Fibroblast of the aortic adventitia (primary cell): ENCODE data around the gene NOXO1. TPM values are rescaled to one million over a fixed set of nuclear protein-coding genes. Genes with fewer than 3 reads are reported as not detected.

Source experiments
- DNase-seq: peaks from one replicate; pipeline ENCODE4 v3.0.0-alpha.2; 2010; ENCODE audit warnings: low read depth
- H3K4me3 ChIP-seq: 2 replicates; pipeline ENCODE4 v1.5.1; 2011; ENCODE audit warnings: low read depth, mild to moderate bottlenecking, control low read depth, low read length, moderate library complexity
- total RNA-seq: library from RNA; depleted of rRNA; stranded (reverse); fragments of >200 nt; gene quantifications from 2 replicates; pipeline ENCODE4 v1.2.3, GENCODE V29; 2012; ENCODE audit warnings: low replicate concordance
- TF ChIP-seq, protein P1 (sequence below): IDR thresholded peaks from 2 replicates; pipeline ENCODE4 v1.5.1; 2011; ENCODE audit warnings: mild to moderate bottlenecking, low read length, control low read depth, inconsistent platforms; ENCODE audit not compliant: insufficient read depth

The NOXO1 gene
- not detected in 2 replicates for total RNA-seq

GRCh38 chr16:1981398-1981836 lies at the start of gene NOXO1:
Gene NOXO1 (minus strand): TSS chr16:1981469. CDS start chr16:1981179, 290 bp downstream.
- no peak within 1 kb of the TSS for H3K4me3 ChIP-seq
- TF ChIP-seq, protein P1, sequence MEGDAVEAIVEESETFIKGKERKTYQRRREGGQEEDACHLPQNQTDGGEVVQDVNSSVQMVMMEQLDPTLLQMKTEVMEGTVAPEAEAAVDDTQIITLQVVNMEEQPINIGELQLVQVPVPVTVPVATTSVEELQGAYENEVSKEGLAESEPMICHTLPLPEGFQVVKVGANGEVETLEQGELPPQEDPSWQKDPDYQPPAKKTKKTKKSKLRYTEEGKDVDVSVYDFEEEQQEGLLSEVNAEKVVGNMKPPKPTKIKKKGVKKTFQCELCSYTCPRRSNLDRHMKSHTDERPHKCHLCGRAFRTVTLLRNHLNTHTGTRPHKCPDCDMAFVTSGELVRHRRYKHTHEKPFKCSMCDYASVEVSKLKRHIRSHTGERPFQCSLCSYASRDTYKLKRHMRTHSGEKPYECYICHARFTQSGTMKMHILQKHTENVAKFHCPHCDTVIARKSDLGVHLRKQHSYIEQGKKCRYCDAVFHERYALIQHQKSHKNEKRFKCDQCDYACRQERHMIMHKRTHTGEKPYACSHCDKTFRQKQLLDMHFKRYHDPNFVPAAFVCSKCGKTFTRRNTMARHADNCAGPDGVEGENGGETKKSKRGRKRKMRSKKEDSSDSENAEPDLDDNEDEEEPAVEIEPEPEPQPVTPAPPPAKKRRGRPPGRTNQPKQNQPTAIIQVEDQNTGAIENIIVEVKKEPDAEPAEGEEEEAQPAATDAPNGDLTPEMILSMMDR: no peak
- no peak for DNase-seq

- no peak overlapping the region for H3K4me3 ChIP-seq
- no peak for DNase-seq
- TF ChIP-seq, protein P1: no peak
These were observed 48.8 kb upstream of the NOXO1 start for GRCh38 chr16:2030036-2030435.

DNA sequence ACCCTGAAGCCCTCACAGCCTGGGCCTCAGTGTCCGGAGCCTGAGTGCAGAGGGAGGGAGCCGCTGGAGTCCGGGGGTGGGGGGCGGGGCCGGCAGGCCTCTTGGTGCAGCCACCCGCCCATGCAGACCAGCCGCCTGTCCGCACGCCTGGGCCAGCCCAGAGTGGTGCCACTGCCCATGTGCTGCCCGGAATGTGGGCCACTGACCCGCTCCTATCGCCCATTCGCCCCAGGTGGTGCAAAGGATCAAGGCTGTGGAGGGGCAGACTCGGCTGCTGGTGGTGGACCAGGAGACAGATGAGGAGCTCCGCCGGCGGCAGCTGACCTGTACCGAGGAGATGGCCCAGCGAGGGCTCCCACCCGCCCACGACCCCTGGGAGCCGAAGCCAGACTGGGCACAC lies 48.1 kb upstream of the NOXO1 start:
- TF ChIP-seq, protein P1: no peak
- DNase-seq: no peak
- H3K4me3 ChIP-seq: no peak overlapping the region

DNA sequence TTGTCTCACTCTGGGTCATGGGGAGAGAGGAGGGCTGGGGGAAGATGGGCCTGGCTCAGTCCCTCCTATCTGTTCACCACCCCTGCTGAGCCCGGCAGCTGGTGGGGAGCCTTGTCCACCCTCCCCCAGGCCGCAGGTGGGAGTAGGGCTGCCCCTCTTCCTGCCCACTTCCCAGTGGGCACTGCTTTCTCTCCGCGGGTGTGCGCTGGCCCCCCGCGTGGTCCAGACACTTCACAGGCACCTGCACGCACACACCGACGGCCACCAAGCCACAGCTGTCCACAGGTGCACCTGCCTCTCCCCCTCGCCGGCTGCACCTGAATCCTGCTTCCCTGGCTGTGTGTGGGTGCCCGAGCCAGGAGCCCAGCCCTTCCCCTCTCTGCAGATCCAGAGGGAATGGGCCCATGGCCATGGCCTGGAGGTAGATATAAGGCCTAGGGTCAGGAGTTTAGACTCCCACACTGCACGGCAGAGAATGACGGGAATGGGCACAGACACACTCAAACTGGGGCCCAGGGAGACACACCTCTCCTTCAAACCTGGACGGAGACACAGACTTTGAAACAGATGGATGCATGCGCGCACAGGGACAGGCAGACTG lies 47.5 kb upstream of the NOXO1 start:
- TF ChIP-seq, protein P1: no peak
- no peak for DNase-seq
- H3K4me3 ChIP-seq: no peak overlapping the region

GRCh38 chr16:2028146-2028545 lies 46.9 kb upstream of the NOXO1 start:
- TF ChIP-seq, protein P1: no peak
- DNase-seq: no peak
- H3K4me3 ChIP-seq: peak overlapping the region; percentile 67

GRCh38 chr16:2027024-2028010 lies 46.0 kb upstream of the NOXO1 start:
- H3K4me3 ChIP-seq: peak overlapping the region; percentile 67
- DNase-seq: peak; percentile 20

More at GRCh38 chr16:2027024-2028010, 46.0 kb upstream of the NOXO1 start:
- TF ChIP-seq, protein P1: no peak
